Body of pancreas (tissue), 4 donors: ENCODE results near the gene THTPA. TPM values are rescaled to one million over a fixed set of nuclear protein-coding genes. Genes with fewer than 3 reads are reported as not detected.

ENCODE experiments used
- ATAC-seq: fragments of 150-250 bp; one replicate; pipeline ENCODE4 v1.9.1; 2016
- DNase-seq, 4 donors: peaks; one replicate each; pipeline ENCODE4 v3.0.0-alpha.2; 2019
- H3K27ac ChIP-seq, 4 donors: fragments of 200-600 bp; sonication (generic); 1 replicate in 3 of 4; 2 replicates in 1 of 4; pipeline versions ENCODE4 v1.5.1 to v1.6.1; 2016 to 2019; ENCODE audit warnings: mild to moderate bottlenecking in 1 of 4, mixed read lengths in 1 of 4, moderate library complexity in 1 of 4
- H3K27me3 ChIP-seq, 2 donors: fragments of 200-600 bp; sonication (generic); one replicate each; pipeline ENCODE4 v1.6.0; 2016; ENCODE audit warnings: mild to moderate bottlenecking in 1 of 2
- H3K36me3 ChIP-seq, 2 donors: fragments of 200-600 bp; sonication (generic); replicated peaks in 1 of 2; 2 replicates each; pipeline ENCODE4 v1.5.1; 2016; ENCODE audit warnings: low read depth in 2 of 2; ENCODE audit not compliant: insufficient read depth in 1 of 2
- H3K4me1 ChIP-seq: fragments of 200-600 bp; sonication (generic); one replicate; pipeline ENCODE4 v1.6.0; 2016
- H3K4me3 ChIP-seq, 2 donors: fragments of 200-600 bp; sonication (generic); 1 replicate in 1 of 2; 2 replicates in 1 of 2; pipeline ENCODE4 v1.5.1; 2016 to 2019
- H3K9me3 ChIP-seq, 3 donors: fragments of 200-600 bp; sonication (generic); 1 replicate in 2 of 3; 2 replicates in 1 of 3; pipeline ENCODE4 v1.5.1; 2016
- CTCF ChIP-seq, 7 experiments: fragments of 450-650 bp in 4 of 7; fragments of 200-600 bp in 3 of 7; sonication (generic) in 3 of 7; IDR thresholded peaks; one replicate each; pipeline ENCODE4 v1.5.1; 2016 to 2019; ENCODE audit warnings: antibody characterized with exemption in 7 of 7
- POLR2A ChIP-seq, 3 donors: fragments of 450-650 bp; IDR thresholded peaks; one replicate each; pipeline ENCODE4 v1.6.1; 2016; ENCODE audit warnings: antibody characterized with exemption in 3 of 3, mild to moderate bottlenecking in 2 of 3
- WGBS, 2 donors: methylation state at CpG; one replicate each; pipeline ENCODE4 v1.1.5; 2017; 5-methylcytosine and 5-hydroxymethylcytosine counted together
- intact Hi-C: fragments of 100-400 bp; cut with DNase I; formaldehyde crosslinking; loops from one replicate; pipeline ENCODE4 v1.15.1; 2023
- total RNA-seq, 2 donors: library from RNA; depleted of rRNA; stranded (reverse); fragments of >200 nt; gene quantifications; one replicate each; pipeline ENCODE4 v1.1.0, GENCODE V29; 2016

The THTPA gene
- total RNA-seq, 2 donors from 2014 or later, result 11.7 to 43.2 TPM

- no peak for ATAC-seq
- intact Hi-C loops, result loop anchor here (5.0 to 10.0 kb wide), 2 partner anchors 81 to 238 kb away; partner anchors contain the start of gene PABPN1
- DNase-seq, result peak; percentile 52 to 67 (median 58)
- Histone ChIP-seq H3K27ac (no peak overlapping the region), H3K36me3 (peaks cover 0 to 13% of the 10 kb centered on the region in 2 donors), H3K4me3 (no peak overlapping the region), H3K9me3 (no peaks in the 10 kb centered on the region), H3K4me1 (peaks cover 25% of the 10 kb centered on the region), H3K27me3 (no peaks in the 10 kb centered on the region)
- 85 to 92% methylated on average over 2 of the region's 2 CpGs for WGBS, 2 donors
- TF ChIP-seq CTCF (IDR thresholded peaks at IDR 0.05) (peak; percentile 68 to 90 (median 84)), POLR2A (IDR thresholded peaks at IDR 0.05) (no peak)
Observed at GRCh38 chr14:23562822-23563472, 6.9 kb downstream of the THTPA start.

- WGBS, 2 donors, result 78 to 83% methylated on average over 9 to 13 of the region's 14 CpGs
- no peak for DNase-seq
- peaks cover 30% of the 10 kb centered on the region for H3K4me1 ChIP-seq
- no peaks in the 10 kb centered on the region for H3K9me3 ChIP-seq
- peaks cover 0 to 13% of the 10 kb centered on the region in 2 donors for H3K36me3 ChIP-seq
- H3K27me3 ChIP-seq, result no peaks in the 10 kb centered on the region
- ATAC-seq, result no peak
- TF ChIP-seq POLR2A (IDR thresholded peaks at IDR 0.05), result no peak
- no peak for TF ChIP-seq CTCF (IDR thresholded peaks at IDR 0.05)
- H3K27ac ChIP-seq, result no peak overlapping the region
- H3K4me3 ChIP-seq, result no peak overlapping the region
- intact Hi-C loops, result loop anchor here (5.0 to 10.0 kb wide), 2 partner anchors 81 to 239 kb away; partner anchors contain the start of gene PABPN1
Observed at GRCh38 chr14:23563473-23564180, 7.6 kb downstream of the THTPA start.

GRCh38 chr14:23564181-23564812 lies 8.2 kb downstream of the THTPA start:
- DNase-seq, result no peak

GRCh38 chr14:23564876-23565275 lies 8.8 kb downstream of the THTPA start:
- H3K4me3 ChIP-seq, result no peak overlapping the region
- intact Hi-C loops, result loop anchor here (5.0 to 10.0 kb wide), 2 partner anchors 83 to 240 kb away; partner anchors contain the start of gene PABPN1
- no peak overlapping the region for H3K27ac ChIP-seq
- H3K27me3 ChIP-seq, result no peaks in the 10 kb centered on the region
- ATAC-seq, result no peak
- peaks cover 30% of the 10 kb centered on the region for H3K4me1 ChIP-seq
- no peaks in the 10 kb centered on the region for H3K9me3 ChIP-seq
- TF ChIP-seq POLR2A (IDR thresholded peaks at IDR 0.05) (no peak), CTCF (IDR thresholded peaks at IDR 0.05) (no peak)
- peaks cover 0 to 13% of the 10 kb centered on the region in 2 donors for H3K36me3 ChIP-seq
- DNase-seq, result no peak
- 86 to 88% methylated on average over 5 to 7 of the region's 7 CpGs for WGBS, 2 donors

More at GRCh38 chr14:23564181-23564812, 8.2 kb downstream of the THTPA start:
- TF ChIP-seq CTCF (IDR thresholded peaks at IDR 0.05) (no peak), POLR2A (IDR thresholded peaks at IDR 0.05) (no peak)
- WGBS, 2 donors, result 83 to 86% methylated on average over 12 to 13 of the region's 13 CpGs
- H3K36me3 ChIP-seq, result peaks cover 0 to 13% of the 10 kb centered on the region in 2 donors
- peaks cover 30% of the 10 kb centered on the region for H3K4me1 ChIP-seq
- no peak overlapping the region for H3K4me3 ChIP-seq
- ATAC-seq, result no peak
- no peak overlapping the region for H3K27ac ChIP-seq
- intact Hi-C loops, result loop anchor here (5.0 to 10.0 kb wide), 2 partner anchors 82 to 239 kb away; partner anchors contain the start of gene PABPN1
- H3K9me3 ChIP-seq, result no peaks in the 10 kb centered on the region
- H3K27me3 ChIP-seq, result no peaks in the 10 kb centered on the region
